Endodermal cell (in vitro differentiated cells): ENCODE measurements around the gene GGA3. TPM values are rescaled to one million over a fixed set of nuclear protein-coding genes. Genes with fewer than 3 reads are reported as not detected.
A peak's percentile ranks its signal among the peaks of the same experiment; 100 is the strongest.

Source experiments
- DNase-seq: peaks from one replicate; pipeline ENCODE4 v3.0.0-alpha.2; 2017
- H3K27ac ChIP-seq: 2 replicates; pipeline ENCODE4 v1.5.1; 2013; ENCODE audit warnings: mild to moderate bottlenecking, low read depth, low read length, moderate library complexity
- H3K27me3 ChIP-seq: 2 replicates; pipeline ENCODE4 v1.6.1; 2013; ENCODE audit warnings: mild to moderate bottlenecking, low read length, moderate library complexity; ENCODE audit not compliant: insufficient read depth, control insufficient read depth, poor library complexity, severe bottlenecking
- H3K36me3 ChIP-seq: 2 replicates; pipeline ENCODE4 v1.7.0; 2013; ENCODE audit warnings: mild to moderate bottlenecking, low read length, moderate library complexity; ENCODE audit not compliant: control insufficient read depth, insufficient read depth
- H3K4me1 ChIP-seq: one replicate; pipeline ENCODE4 v1.7.0; 2013; ENCODE audit warnings: low read length; ENCODE audit not compliant: control insufficient read depth, insufficient read depth
- H3K4me3 ChIP-seq: 2 replicates; pipeline ENCODE4 v1.5.1; 2013; ENCODE audit warnings: mild to moderate bottlenecking, low read length, moderate library complexity
- H3K9ac ChIP-seq: 2 replicates; pipeline ENCODE4 v1.6.1; 2013; ENCODE audit warnings: mild to moderate bottlenecking, low read length, moderate library complexity; ENCODE audit not compliant: poor library complexity, severe bottlenecking; ENCODE audit errors: extremely low read depth
- H3K9me3 ChIP-seq: 2 replicates; pipeline ENCODE4 v1.6.1; 2013; ENCODE audit warnings: mild to moderate bottlenecking, low read length, moderate library complexity; ENCODE audit not compliant: control insufficient read depth
- H3K27ac Mint-ChIP-seq: 2 replicates; pipeline ENCODE4 v1.8.0; 2020; ENCODE audit warnings: mixed read lengths
- H3K27me3 Mint-ChIP-seq: 2 replicates; pipeline ENCODE4 v1.8.0; 2021; ENCODE audit warnings: mild to moderate bottlenecking, mixed read lengths; ENCODE audit not compliant: insufficient read depth
- H3K36me3 Mint-ChIP-seq: 2 replicates; pipeline ENCODE4 v1.8.0; 2020; ENCODE audit warnings: low read depth, mixed read lengths
- H3K4me1 Mint-ChIP-seq: 2 replicates; pipeline ENCODE4 v1.8.0; 2020; ENCODE audit warnings: mixed read lengths
- H3K4me3 Mint-ChIP-seq: 2 replicates; pipeline ENCODE4 v1.8.0; 2020; ENCODE audit warnings: mild to moderate bottlenecking, moderate library complexity, mixed read lengths
- H3K9me3 Mint-ChIP-seq: 2 replicates; pipeline ENCODE4 v1.8.0; 2020; ENCODE audit warnings: mild to moderate bottlenecking, mixed read lengths
- CTCF ChIP-seq: fragments of 200-600 bp; sonication (generic); conservative IDR thresholded peaks from 2 replicates; pipeline ENCODE4 v1.5.0; 2021; ENCODE audit warnings: antibody characterized with exemption, mild to moderate bottlenecking
- WGBS, 2 experiments: methylation state at CpG; one replicate each; pipeline versions ENCODE4 v1.1.5 to v1.1.7; 2013; ENCODE audit warnings: missing lambda C conversion rate in 2 of 2, mixed read lengths in 1 of 2; ENCODE audit not compliant: insufficient coverage in 1 of 2, insufficient read length in 1 of 2; 5-methylcytosine and 5-hydroxymethylcytosine counted together
- total RNA-seq, 2 donors: library from RNA; stranded (reverse); fragmentation: NEBNext Ultra II Directional in 1 of 2; extraction: Animal tissue kit (Norgen Biotek cat#: 25700) in 1 of 2; gene quantifications; 2 replicates in 1 of 2; 3 replicates in 1 of 2; pipeline ENCODE4 v1.2.1, GENCODE V29; 2021

The GGA3 gene
- total RNA-seq, 2 donors from 2014 or later, result 64.9 to 73.2 TPM

- Mint-ChIP-seq H3K27ac (no peak overlapping the region), H3K27me3 (no peaks in the 10 kb centered on the region), H3K4me3 (no peak overlapping the region), H3K36me3 (peaks cover 72% of the 10 kb centered on the region), H3K9me3 (no peaks in the 10 kb centered on the region), H3K4me1 (no peaks in the 10 kb centered on the region)
- Histone ChIP-seq H3K27me3 (no peaks in the 10 kb centered on the region), H3K4me3 (no peak overlapping the region), H3K9me3 (no peaks in the 10 kb centered on the region), H3K27ac (peak overlapping the region; percentile 52), H3K36me3 (peaks cover 79% of the 10 kb centered on the region), H3K9ac (no peak overlapping the region), H3K4me1 (no peaks in the 10 kb centered on the region)
- no peak for DNase-seq
- TF ChIP-seq CTCF, result no peak
- whole genome bisulfite sequencing, 2 experiments, result 83 to 92% methylated on average over 2 to 6 of the region's 6 CpGs
Observed at GRCh38 chr17:75218131-75218530, 43.3 kb downstream of the GGA3 start.

GRCh38 chr17:75209061-75209460 lies 52.3 kb downstream of the GGA3 start:
- H3K4me1 Mint-ChIP-seq, result peaks cover 6% of the 10 kb centered on the region
- H3K4me3 ChIP-seq, result no peak overlapping the region
- WGBS, 2 experiments, result 81 to 91% methylated on average over 2 to 3 of the region's 3 CpGs
- H3K27ac ChIP-seq, result no peak overlapping the region
- no peaks in the 10 kb centered on the region for H3K27me3 Mint-ChIP-seq
- no peaks in the 10 kb centered on the region for H3K27me3 ChIP-seq
- H3K9me3 Mint-ChIP-seq, result no peaks in the 10 kb centered on the region
- H3K27ac Mint-ChIP-seq, result no peak overlapping the region
- H3K9ac ChIP-seq, result no peak overlapping the region
- H3K4me3 Mint-ChIP-seq, result no peak overlapping the region
- H3K4me1 ChIP-seq, result no peaks in the 10 kb centered on the region
- H3K36me3 ChIP-seq, result peaks cover 51% of the 10 kb centered on the region
- TF ChIP-seq CTCF, result no peak
- no peak for DNase-seq
- peaks cover 42% of the 10 kb centered on the region for H3K36me3 Mint-ChIP-seq
- H3K9me3 ChIP-seq, result no peaks in the 10 kb centered on the region

GRCh38 chr17:75208161-75208560 lies 53.2 kb downstream of the GGA3 start:
- H3K9me3 Mint-ChIP-seq, result no peaks in the 10 kb centered on the region
- H3K27ac Mint-ChIP-seq, result no peak overlapping the region
- H3K27me3 Mint-ChIP-seq, result no peaks in the 10 kb centered on the region
- no peak for DNase-seq
- no peak overlapping the region for H3K4me3 ChIP-seq
- no peak overlapping the region for H3K9ac ChIP-seq
- no peak overlapping the region for H3K4me3 Mint-ChIP-seq
- WGBS, 2 experiments, result 94 to 98% methylated on average over 7 to 9 of the region's 9 CpGs
- TF ChIP-seq CTCF, result no peak
- no peaks in the 10 kb centered on the region for H3K9me3 ChIP-seq
- no peak overlapping the region for H3K27ac ChIP-seq
- H3K4me1 ChIP-seq, result no peaks in the 10 kb centered on the region
- H3K4me1 Mint-ChIP-seq, result peaks cover 6% of the 10 kb centered on the region
- H3K27me3 ChIP-seq, result no peaks in the 10 kb centered on the region
- H3K36me3 Mint-ChIP-seq, result peaks cover 34% of the 10 kb centered on the region
- peaks cover 44% of the 10 kb centered on the region for H3K36me3 ChIP-seq
